Islet precursor cell (in vitro differentiated cells): ENCODE data around the gene AIG1.
"Not testable (repeated sequence)": the region's sequence is repeated elsewhere in the genome, so short reads cannot be mapped to it uniquely, and the experiment has no call there.

Experiments used
- DNase-seq: peaks from one replicate; pipeline ENCODE4 v3.0.0-alpha.2; 2018

The AIG1 gene

DNA sequence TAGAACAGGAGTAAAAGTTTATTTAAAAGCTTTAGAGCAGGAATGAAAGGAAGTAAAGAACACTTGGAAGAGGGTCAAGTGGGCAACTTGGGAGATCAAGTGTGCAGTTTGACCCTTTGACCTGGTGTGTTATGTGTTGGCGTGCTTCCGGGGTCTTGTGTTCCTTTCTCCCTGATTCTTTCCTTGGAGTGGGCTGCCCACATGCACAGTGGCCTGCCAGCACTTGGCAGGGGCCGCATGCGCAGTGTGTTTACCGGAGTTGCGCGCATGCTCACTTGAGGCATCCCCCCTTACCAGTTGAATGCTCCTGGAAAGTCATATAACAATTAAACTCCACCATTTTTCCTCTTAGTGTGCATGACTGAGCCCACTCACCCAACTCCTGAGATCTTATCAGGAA is 229.5 kb downstream of the AIG1 start:
- DNase-seq, result no peak

DNA sequence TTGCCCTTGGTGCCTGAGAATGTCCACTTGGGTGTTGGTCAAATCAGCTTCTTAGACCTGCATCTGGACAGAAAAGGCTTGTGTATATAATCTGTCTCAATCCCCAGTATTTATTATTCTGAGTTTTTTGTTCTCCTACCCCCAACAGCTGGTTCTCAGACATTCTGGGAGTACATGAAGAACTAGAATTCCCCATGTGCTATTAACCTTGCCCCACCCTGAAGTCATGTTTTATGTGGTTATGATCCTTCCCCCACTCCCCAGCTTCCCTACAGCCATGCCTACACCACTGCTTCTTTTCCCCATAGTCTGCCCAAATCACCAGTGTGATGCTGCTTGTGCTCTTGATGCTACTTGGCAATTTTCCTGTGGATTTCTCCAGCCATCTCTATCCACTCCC is 232.8 kb downstream of the AIG1 start:
- no peak for DNase-seq

DNA sequence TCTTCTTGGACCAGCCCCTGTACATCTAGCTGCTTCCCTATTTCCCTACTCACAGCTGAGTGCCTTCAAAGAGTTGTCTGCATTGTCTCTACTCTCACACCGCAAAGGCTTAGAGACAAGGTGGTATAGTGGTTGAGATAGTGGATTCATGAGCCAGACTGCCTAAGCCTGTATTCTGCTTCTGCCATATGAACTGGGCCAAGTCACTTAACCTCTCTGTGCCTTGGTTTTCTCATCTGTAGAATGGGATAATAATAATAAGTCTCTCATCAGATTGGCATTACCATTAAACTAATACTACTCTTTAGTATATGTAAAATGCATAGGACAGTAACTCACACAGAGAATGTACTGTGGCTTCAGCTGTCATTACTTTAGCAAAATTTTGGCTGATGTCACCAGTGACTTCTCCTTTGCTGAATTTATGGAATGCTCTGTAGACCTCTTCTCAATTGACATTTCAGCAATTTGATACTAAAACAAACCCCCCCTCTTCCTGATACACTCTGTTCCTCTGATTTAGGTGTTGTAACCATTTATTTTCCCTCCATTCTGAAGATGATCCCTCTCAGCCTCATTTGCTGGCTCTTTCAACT is 233.7 kb downstream of the AIG1 start:
- no peak for DNase-seq

DNA sequence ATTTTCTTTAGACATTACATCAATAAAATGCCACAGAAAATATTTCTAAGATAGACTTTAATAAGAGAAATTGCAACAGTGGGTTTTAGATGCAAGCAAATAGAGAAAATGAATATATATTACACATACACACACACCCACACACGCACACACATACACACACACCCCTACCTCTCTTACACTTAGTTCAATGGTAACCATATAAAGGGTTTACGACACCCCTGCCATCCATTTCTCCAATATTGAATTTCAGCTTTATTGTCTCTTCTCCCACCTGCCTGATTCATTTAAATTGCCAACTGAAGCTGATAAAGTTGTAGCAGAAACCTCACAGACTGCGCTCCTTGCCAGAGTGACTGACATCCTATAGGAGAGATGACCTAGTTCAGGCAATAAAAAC is 235.2 kb downstream of the AIG1 start:
- DNase-seq, result no peak

DNA sequence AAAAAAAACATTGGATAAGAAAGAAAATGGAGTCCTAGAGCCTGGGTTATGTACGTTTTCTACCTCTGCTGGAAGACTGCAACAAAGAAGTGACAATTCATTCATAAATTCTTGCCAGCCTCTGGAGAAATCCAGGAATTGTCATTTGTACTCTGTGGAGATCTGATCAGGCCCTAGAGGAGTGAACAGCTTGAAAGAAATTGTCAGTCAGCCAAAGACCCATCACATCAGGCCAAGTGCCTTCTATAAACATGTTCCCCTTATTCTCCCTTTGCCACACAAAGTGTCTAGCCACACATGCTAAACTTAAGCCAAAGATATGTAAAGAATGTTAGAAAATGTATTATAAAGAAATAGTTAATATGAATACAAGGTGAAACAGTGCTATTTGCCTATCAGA is 237.4 kb downstream of the AIG1 start:
- no peak for DNase-seq

DNA sequence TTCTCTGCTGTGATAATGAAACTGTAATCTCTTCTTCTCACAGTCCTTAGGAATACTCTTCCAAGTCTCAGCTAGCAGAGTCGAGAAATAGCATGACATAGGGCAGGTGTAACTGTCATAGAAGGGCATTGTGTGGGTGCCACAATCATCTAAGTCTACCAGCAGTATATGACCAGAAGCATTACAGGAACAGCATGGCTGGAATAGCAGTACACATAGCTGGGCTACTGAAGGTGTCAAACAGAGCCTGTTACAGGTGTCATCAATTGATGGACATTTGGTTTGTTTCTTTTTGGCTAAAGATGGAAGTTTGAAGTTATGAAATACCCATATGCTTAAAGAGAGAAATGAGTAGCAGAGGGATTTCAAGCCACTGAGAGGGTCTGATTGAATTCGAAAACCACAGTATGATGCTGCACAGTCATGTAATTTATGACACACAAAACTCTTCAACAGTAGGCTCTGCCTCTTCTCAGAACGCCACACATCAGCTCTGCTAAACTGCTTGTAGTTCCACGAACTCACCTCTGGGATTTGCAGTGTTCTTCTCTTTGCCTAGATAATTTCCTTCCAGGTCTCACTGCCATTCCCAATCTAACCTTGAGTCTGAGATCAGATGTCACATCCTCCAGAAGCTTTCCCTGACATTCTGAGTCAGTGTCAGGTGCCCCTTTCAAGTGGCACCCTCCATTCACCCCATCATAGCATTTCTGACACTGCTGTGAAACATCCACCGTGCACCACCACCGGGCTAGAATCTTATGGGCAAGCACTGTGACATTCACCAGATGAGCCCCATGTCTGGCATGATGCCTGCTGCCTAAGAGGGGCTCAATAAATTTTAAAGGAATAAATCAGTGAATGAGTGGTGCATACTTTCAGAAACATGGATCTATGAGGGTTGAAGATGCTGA is 238.8 kb downstream of the AIG1 start:
- no peak for DNase-seq

DNA sequence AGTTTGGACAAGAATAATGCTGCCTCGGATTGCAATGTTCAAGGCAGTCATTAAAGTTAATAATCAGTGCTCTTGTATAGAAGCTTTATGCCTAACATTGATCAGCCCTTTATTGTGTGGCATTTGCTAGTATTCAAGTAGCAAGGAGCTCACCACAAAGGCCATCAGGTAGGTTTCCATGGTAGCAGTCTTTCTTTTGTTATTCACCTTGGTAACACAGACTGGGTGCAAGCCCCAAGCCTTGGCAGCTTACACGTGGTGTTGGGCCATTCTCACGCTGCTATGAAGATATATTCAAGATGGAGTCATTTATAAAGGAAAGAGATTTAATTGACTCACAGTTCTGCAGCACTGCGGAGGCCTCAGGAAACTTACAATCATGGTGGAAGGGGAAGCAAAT is 240.5 kb downstream of the AIG1 start:
- no peak for DNase-seq

DNA sequence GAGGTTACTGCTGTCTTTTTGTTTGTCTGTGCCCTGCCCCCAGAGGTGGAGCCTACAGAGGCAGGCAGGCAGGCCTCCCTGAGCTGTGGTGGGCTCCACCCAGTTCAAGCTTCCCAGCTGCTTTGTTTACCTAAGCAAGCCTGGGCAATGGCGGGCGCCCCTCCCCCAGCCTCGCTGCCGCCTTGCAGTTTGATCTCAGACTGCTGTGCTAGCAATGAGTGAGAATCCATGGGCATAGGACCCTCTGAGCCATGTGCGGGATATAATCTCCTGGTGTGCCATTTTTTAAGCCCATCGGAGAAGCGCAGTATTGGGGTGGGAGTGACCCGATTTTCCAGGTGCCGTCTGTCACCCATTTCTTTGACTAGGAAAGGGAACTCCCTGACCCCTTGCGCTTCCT is 247.1 kb downstream of the AIG1 start:
- DNase-seq, result not testable (repeated sequence)

DNA sequence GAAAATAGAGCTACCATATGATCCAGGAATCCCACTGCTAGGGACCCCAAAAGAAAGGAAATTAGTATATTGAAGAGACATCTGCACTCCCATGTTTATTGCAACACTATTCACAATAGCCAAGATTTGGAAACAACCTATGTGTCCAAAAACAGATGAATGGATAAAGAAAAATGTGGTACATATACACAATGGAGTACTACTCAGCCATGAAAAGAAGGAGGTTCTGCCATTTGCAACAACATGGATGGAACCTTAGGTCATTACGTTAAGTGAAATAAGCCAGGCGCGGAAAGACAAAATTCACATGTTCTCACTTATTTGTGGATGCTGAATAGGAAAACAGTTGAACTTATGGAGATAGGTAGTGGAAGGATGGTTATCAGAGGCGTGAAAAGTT is 252.5 kb downstream of the AIG1 start:
- no peak for DNase-seq

DNA sequence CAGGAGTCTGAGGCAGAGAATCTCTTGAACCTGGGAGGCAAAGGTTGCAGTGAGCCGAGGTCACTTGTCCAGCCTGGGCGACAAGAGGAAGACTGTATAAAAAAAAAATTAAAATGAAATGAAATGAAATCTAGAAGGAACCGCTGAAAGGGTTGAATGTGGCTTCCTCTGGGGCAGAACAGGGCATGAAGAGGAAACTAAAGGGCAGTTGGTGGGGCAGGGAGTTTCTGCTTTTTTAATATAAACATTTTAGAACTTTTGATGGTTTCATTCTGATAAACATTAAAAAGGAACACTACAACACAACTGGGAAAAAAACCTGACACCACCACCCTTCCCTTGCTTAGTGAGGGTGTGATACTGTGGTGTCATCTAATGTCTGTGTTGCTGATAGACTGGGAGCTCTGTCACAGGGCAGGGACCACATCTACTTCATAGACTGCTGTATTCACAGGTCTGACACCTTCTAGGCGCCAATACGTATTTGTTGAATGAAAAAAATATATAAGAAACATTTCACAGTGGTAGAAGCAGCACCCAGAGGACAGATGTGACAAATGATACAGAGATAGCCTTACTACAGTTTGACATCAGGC is 260.9 kb downstream of the AIG1 start:
- no peak for DNase-seq

DNA sequence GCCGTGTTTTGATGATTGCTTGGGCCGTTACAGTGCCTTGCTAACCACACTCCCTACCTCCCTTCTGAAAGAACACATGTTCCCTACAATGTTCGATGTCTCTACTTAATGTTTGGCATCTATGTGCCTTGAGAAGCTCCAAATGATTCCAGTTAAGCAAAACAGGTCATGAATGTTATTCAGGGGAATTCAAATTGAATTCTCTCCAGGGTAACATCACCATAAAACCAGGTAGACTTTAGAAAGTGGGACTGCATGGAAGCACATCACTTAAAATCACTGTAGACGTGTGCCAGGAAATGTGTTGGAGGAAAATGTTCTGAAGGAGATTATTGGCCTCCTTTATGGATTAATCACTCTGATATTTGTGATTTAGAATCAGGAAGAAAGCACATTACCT is 261.7 kb downstream of the AIG1 start:
- no peak for DNase-seq

DNA sequence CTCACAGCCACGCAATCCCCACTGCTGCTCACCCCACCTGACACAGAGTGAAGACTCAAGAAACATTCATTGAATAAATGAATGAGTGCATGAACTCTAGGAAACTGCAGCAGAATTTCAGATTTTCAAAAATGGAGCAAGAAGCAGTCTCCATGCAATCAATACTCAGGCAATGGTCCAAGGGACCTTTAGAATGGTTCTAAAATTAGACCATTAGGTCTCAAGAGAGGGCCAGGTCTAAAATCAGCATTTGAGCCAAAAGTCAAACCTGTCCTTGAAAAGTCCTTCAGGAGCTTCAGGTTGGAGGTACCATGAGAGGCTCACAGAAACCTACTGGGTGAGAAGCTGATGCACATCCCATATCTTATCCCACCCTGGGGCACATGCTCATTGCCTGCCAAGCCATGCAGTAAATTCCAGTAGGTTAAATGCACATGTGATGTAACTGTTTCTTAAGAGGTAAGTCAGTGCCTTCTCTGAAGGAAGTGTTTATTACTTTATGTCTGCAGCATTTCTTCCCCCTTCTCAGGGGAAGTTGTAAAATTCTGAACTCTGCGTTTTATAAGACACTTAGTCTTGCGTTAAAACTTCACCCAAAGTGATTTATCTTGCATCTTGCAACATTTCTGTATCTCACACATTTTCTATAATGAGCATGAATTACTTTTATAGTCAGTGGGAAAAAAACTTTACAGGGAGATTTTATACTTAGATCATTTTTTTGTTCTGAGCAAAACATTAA is 263.2 kb downstream of the AIG1 start:
- no peak for DNase-seq

DNA sequence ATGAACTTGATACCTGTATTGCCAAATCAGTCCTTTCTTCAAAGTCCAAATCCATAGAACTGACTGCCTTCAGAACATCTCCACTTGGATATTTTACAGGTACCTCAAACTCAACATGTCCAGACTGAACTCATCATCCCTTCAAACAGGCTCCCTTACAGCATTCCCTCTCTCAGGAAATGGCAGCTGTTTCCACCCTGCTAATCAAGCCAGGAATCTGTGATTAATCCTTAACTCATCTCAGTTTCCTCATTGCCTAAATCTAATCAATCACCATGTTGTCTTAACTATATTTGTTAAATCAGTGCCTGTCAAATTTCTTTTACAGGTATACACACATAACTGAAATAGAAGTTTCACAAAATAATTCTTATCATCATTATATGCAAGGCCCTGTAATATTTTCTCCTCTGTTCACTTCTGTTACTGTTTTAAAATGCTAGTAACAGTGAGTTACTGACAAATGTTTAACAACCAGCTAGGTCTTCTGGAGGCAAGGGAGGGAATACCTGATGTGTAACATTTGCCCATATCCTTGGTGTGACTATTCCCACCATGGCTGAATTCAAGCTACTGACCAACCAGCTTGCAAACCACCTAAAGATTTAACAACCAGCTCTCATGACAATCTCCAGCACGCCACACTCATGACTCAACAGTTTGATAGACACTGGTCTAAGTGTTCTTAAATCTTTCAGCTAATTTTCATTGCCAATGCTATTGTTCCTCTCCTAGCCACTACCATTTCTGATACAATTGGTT is 264.9 kb downstream of the AIG1 start:
- no peak for DNase-seq

DNA sequence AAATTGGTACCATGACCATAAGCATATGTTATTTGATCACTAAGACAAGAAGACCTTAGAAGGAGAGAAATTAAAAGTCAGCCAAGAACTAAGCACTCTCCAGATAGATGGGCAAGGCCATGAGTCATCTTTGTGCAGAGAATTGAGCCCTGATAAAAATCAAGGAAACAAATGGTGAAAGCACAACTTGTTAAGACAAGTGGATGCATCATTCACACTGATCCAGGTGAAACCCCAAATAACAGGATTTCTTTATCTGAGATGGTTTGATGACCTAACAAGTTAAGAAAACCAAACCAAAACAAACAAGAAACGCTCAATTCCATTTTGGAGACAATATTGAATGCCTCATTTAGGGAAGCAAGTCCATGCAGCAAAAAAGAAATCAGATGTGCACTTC is 268.2 kb downstream of the AIG1 start:
- no peak for DNase-seq

DNA sequence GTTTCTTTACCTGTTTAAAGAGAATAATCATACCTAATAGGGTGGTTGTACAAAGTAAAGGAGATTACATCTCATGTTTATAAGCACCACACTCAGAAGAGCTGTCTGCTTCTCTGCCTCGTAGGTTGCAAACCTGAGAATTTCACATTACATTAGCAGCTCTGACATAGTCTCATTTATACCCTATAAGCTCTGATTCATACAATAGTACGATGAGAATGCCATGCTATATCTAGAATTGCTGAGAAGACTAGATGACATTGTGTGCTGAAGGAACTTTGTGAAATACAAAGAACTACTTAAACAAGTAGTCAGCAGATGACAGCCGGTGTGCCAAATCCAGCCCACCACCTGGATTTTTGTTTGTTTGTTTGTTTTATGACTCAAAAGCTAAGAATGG is 268.6 kb downstream of the AIG1 start:
- DNase-seq, result no peak

DNA sequence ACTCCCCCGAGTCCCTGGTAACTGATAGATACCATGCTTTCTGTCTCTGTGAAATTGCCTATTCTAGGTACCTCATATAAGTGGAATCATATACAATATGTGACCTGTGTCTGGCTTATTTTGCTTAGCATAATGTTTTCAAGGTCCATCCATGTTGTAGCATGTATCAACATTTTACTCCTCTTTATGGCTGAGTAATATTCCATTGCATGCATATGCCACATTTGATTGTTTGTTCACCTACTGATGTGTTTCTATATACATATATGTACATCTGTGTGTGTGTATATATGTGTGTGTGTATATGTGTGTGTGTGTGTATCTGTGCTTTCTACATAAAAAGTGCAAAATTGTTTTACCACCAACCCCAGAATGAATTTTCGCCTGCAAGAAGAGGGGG is 270.7 kb downstream of the AIG1 start:
- no peak for DNase-seq

DNA sequence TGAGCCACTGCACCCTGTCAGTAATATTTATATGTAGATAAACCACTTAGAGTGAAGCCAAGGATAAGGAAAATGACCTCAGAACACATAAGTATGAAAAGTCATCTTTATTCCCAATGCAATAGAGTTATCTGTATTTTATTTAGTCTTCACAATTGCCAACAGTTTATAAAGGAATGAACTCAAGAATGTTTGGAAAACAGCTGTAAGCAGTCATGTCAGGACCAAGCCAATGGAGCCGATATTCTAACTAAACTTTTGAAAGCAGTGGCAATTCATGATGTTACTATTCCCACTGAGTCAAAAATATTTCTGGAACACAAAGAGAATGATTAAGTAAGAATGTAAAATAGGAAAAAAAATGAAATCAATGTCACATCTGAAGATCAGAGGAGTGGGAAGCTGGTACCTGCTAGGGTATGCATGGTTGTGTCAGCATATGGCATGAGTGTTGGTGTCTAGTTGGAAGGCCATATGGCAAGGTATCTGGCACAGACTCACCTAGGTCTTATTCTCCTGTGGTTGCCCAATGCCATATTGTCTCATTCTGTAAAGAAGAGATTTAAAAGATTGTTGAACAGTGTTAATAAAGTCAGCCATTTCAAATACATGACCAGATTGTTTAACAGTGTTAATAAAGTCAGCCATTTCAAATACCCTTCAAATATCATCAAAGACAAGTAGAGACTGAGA is 271.6 kb downstream of the AIG1 start:
- no peak for DNase-seq

DNA sequence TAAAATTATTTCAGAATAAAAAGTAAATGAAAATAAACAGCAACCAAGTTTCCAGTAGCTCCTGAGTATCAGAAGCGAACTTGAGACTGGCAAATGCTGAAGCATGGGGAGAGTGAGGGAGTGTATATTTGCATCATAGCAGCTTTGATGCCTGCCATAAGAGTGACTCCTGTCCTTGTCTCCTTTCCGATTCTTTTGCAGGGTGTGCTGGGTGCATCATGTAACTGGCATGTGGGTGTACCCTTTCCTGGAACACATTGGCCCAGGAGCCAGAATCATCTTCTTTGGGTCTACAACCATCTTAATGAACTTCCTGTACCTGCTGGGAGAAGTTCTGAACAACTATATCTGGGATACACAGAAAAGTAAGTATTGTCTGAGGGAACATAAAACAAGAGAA is 272.4 kb downstream of the AIG1 start:
- DNase-seq, result no peak

DNA sequence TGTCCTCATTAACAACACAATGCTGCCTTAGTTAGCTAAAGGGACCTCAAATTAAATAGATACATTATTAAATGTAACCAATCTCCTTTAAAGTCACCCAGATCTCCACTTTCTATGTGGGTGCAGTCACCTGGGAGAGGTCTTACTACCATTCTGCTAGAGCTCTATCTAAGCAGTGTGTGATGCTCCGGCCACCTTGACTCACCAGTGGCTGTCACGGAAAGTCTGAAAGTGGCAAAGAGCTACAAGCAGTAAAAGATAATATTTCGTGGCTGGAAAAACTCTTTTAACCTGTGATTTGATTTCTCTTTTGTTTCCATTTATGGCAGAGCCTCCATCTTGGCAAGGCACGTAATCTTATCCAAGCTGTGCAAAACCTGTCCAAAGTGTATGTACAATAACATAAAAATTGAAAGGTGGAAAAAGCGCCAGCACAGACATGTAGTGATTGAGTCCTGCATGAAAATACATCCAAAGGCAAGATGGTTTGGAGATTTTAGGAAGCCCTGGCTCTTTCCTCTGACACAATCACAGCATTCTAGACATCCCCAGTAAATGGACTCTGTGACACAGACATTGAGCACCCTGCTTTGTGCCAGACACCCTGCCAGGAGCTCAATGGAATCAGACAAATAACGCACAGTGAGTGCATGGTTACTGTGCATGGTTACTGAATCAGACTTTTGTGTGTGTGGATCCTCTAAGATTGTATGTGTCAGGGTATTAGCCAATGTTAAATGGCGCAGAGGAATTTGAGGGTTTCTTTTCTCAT is 273.2 kb downstream of the AIG1 start:
- DNase-seq, result no peak

DNA sequence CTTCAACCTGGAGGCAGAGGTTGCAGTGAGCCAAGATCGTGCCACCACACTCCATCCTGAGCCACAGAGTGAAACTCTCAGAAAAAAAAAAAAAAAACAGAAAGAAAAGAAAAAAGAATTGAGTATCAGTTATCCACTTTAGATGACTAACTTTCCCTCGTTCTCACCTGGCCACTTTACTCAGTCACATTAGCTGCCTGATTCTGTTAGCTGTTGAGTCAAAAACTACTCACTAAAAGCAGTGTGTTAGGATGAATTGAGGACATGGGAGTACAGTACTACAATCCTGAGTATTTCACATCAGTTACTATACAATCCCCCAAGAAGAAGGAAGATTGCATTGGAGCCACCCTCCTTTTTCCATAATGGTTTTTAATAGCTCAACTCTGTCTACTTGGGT is 275.2 kb downstream of the AIG1 start:
- no peak for DNase-seq

DNA sequence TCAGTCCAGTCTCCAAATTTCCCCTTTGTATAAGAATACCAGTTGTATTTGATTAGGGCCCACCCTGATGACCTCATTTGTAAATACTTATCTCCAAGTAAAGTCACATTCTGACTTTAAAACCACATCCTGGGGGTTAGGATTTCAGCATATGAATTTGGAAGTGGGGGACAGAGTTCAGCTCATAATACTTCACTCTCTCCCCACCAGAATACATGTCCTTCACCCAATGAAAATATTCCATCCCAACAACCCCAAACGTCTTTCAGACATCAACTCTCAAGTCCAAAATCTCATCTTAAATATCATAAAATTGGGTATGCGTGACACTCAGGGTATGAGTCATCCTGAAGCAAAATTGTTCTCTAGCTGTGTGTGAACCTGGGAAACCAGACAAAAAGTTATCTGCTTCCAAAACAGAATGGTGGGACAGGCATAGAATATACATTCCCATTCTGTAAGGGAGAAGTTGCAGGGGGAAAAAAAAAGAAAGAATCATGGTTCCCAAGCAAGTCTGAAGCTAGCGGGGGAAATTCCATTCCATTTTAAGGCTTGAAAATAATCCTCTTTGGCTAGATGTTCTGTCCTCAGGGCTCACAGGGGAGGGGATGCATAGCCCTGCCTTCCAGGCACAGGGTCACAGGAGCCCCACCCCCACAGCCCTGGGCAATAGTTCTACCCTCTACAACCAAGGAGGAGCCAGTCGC is 275.9 kb downstream of the AIG1 start:
- DNase-seq, result no peak
